Measurements from ENCODE around the gene KIF27.
"Not testable (repeated sequence)": the region's sequence is repeated elsewhere in the genome, so short reads cannot be mapped to it uniquely, and the experiment has no call there.

DNA sequence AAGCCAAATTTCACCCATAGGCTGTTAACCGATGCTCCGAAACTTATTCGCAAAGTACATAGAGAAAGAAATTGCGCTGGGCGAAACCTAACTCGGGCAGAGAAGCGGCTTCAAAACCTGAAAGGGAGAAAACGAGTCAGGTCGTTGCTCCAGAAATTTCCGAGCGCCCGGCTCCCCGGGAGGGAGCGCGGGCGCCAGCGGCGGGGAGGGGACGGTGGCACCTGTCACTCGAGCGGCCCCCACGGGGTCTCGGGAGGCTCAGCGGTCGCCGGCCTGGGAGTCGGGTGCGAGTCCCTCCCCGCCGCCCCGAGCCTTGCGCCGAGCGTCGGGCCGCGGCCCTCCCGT, 104.2 kb downstream of the KIF27 start:
- TF ChIP-seq CSDC2 (CRISPR knock-in tag; IDR thresholded peaks at IDR 0.05); SNAI2 (CRISPR knock-in tag; IDR thresholded peaks at IDR 0.05); ZNF70 (CRISPR knock-in tag; IDR thresholded peaks at IDR 0.05); ZFP30 (CRISPR knock-in tag; IDR thresholded peaks at IDR 0.05); ARNTL (CRISPR knock-in tag; IDR thresholded peaks at IDR 0.05; ENCODE audit: borderline replicate concordance, low read depth); ZFP3 (CRISPR knock-in tag; IDR thresholded peaks at IDR 0.05); OSR1 (CRISPR knock-in tag; IDR thresholded peaks at IDR 0.05): not testable (repeated sequence)
- TF ChIP-seq, protein P1, sequence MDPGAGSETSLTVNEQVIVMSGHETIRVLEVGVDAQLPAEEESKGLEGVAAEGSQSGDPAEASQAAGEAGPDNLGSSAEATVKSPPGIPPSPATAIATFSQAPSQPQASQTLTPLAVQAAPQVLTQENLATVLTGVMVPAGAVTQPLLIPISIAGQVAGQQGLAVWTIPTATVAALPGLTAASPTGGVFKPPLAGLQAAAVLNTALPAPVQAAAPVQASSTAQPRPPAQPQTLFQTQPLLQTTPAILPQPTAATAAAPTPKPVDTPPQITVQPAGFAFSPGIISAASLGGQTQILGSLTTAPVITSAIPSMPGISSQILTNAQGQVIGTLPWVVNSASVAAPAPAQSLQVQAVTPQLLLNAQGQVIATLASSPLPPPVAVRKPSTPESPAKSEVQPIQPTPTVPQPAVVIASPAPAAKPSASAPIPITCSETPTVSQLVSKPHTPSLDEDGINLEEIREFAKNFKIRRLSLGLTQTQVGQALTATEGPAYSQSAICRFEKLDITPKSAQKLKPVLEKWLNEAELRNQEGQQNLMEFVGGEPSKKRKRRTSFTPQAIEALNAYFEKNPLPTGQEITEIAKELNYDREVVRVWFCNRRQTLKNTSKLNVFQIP (CRISPR knock-in tag; IDR thresholded peaks at IDR 0.05; ENCODE audit: borderline replicate concordance, low read depth): not testable (repeated sequence)

All from SK-N-SH treated with all-trans-retinoic acid at 6 μM for 48 hours (cell line).